H1 (cell line): ENCODE measurements around the gene SRXN1. TPM values are rescaled to one million over a fixed set of nuclear protein-coding genes. Genes with fewer than 3 reads are reported as not detected.

ENCODE experiments used
- CTCF ChIA-PET: fragments of 300-600 bp; sonication (Branson Sonifier 250); formaldehyde crosslinking; loops from one replicate; lab custom pipeline; 2021; ENCODE audit not compliant: partially characterized antibody; lab: Charles Lee
- POLR2A ChIA-PET: fragments of 300-600 bp; sonication (Branson Sonifier 250); formaldehyde crosslinking; loops from one replicate; lab custom pipeline; 2021; ENCODE audit warnings: inconsistent platforms; ENCODE audit not compliant: partially characterized antibody; lab: Charles Lee
- DNase-seq, 2 experiments: peaks; one replicate each; pipeline versions ENCODE4 v3.0.0 to v3.0.0-alpha.2; 2010 to 2022; ENCODE audit warnings: low spot score in 2 of 2, low read depth in 1 of 2, mixed read lengths in 1 of 2
- FAIRE-seq: peaks from 2 replicates; lab custom pipeline; 2011; peaks lifted over from hg19 to GRCh38; lab: Jason Lieb, UNC
- H2AFZ ChIP-seq: 2 replicates; pipeline ENCODE4 v1.8.1; 2012; ENCODE audit warnings: low read length, inconsistent platforms
- H2AK5ac ChIP-seq: 2 replicates; pipeline ENCODE4 v1.6.1; 2013; ENCODE audit warnings: low read depth, low read length
- H2BK120ac ChIP-seq: replicated peaks from 2 replicates; pipeline ENCODE3; 2013; ENCODE audit warnings: low read depth, low read length, inconsistent platforms
- H2BK12ac ChIP-seq: 2 replicates; pipeline ENCODE4 v1.6.1; 2013; ENCODE audit warnings: low read depth, low read length
- H2BK15ac ChIP-seq: 2 replicates; pipeline ENCODE4 v1.6.1; 2013; ENCODE audit warnings: low read length
- H2BK20ac ChIP-seq: 2 replicates; pipeline ENCODE4 v1.6.1; 2013; ENCODE audit warnings: low read length
- H2BK5ac ChIP-seq: 2 replicates; pipeline ENCODE4 v1.6.1; 2013; ENCODE audit warnings: low read depth, low read length
- H3K14ac ChIP-seq: 2 replicates; pipeline ENCODE4 v1.6.1; 2013; ENCODE audit warnings: inconsistent platforms; ENCODE audit not compliant: insufficient read length
- H3K18ac ChIP-seq: 2 replicates; pipeline ENCODE4 v1.6.1; 2013; ENCODE audit warnings: low read length; ENCODE audit errors: extremely low read depth
- H3K23ac ChIP-seq: 2 replicates; pipeline ENCODE4 v1.6.1; 2013; ENCODE audit warnings: inconsistent platforms; ENCODE audit not compliant: insufficient read length
- H3K23me2 ChIP-seq: 2 replicates; pipeline ENCODE4 v1.6.1; 2013; ENCODE audit warnings: low read depth, low read length
- H3K27ac ChIP-seq: 2 replicates; pipeline ENCODE4 v1.6.1; 2011; ENCODE audit warnings: low read depth, low read length, inconsistent platforms
- H3K27me3 ChIP-seq, 4 experiments: replicated peaks in 1 of 4; 1 replicate in 1 of 4; 2 replicates in 3 of 4; pipeline versions ENCODE4 v1.6.1 to v1.8.1; 2011 to 2013; ENCODE audit warnings: low read length in 3 of 4, mild to moderate bottlenecking in 3 of 4, inconsistent platforms in 2 of 4, mixed read lengths in 2 of 4, moderate library complexity in 1 of 4; ENCODE audit not compliant: control insufficient read depth in 3 of 4, insufficient read depth in 3 of 4; ENCODE audit errors: extremely low read depth in 1 of 4
- H3K36me3 ChIP-seq, 4 experiments: 2 replicates each; pipeline versions ENCODE4 v1.6.1 to v1.8.1; 2011 to 2013; ENCODE audit warnings: mild to moderate bottlenecking in 4 of 4, low read length in 3 of 4, moderate library complexity in 2 of 4, control low read depth in 1 of 4, inconsistent platforms in 1 of 4; ENCODE audit not compliant: insufficient read depth in 4 of 4, control insufficient read depth in 2 of 4
- H3K4ac ChIP-seq: replicated peaks from 2 replicates; pipeline ENCODE3; 2013; ENCODE audit warnings: low read length, low read depth, mixed read lengths, inconsistent platforms; ENCODE audit not compliant: insufficient read length
- H3K4me1 ChIP-seq, 4 experiments: replicated peaks in 1 of 4; 1 replicate in 1 of 4; 2 replicates in 3 of 4; pipeline versions ENCODE4 v1.6.1 to v1.8.1; 2011 to 2013; ENCODE audit warnings: low read length in 3 of 4, inconsistent platforms in 2 of 4, mixed read lengths in 1 of 4; ENCODE audit not compliant: insufficient read depth in 4 of 4, control insufficient read depth in 3 of 4
- H3K4me2 ChIP-seq, 2 experiments: 2 replicates each; pipeline versions ENCODE4 v1.6.1 to v1.8.1; 2011 to 2013; ENCODE audit warnings: low read depth in 2 of 2, low read length in 2 of 2, control low read depth in 1 of 2, inconsistent platforms in 1 of 2, mild to moderate bottlenecking in 1 of 2; ENCODE audit not compliant: insufficient read depth in 1 of 2
- H3K4me3 ChIP-seq, 4 experiments: fragments of 200-600, 300-600 bp in 1 of 4; sonication (generic), shearing (Covaris generic), sonication (Bioruptor Twin) in 1 of 4; 2 replicates each; pipeline versions ENCODE4 v1.5.1 to v1.8.1; 2011 to 2016; ENCODE audit warnings: low read length in 4 of 4, low read depth in 3 of 4, control low read depth in 2 of 4, inconsistent platforms in 2 of 4, mild to moderate bottlenecking in 2 of 4, mixed read lengths in 1 of 4, moderate library complexity in 1 of 4; ENCODE audit not compliant: insufficient read depth in 2 of 4; ENCODE audit errors: extremely low read depth in 1 of 4
- H3K56ac ChIP-seq: replicated peaks from 2 replicates; pipeline ENCODE3; 2013; ENCODE audit warnings: low read depth, mild to moderate bottlenecking, mixed read lengths, low read length, inconsistent platforms; ENCODE audit not compliant: insufficient read length
- H3K79me1 ChIP-seq: 2 replicates; pipeline ENCODE4 v1.6.1; 2013; ENCODE audit warnings: low read depth, low read length, control low read depth
- H3K79me2 ChIP-seq, 2 experiments: 2 replicates each; pipeline versions ENCODE4 v1.6.1 to v1.8.1; 2012 to 2013; ENCODE audit warnings: low read length in 2 of 2, mild to moderate bottlenecking in 2 of 2, inconsistent platforms in 1 of 2; ENCODE audit not compliant: insufficient read depth in 2 of 2, control insufficient read depth in 1 of 2
- H3K9ac ChIP-seq, 4 experiments: replicated peaks in 1 of 4; 1 replicate in 1 of 4; 2 replicates in 3 of 4; pipeline versions ENCODE4 v1.6.1 to v1.8.1; 2011 to 2013; ENCODE audit warnings: low read depth in 3 of 4, low read length in 3 of 4, control low read depth in 2 of 4, mild to moderate bottlenecking in 2 of 4, moderate library complexity in 2 of 4, inconsistent platforms in 1 of 4; ENCODE audit errors: extremely low read depth in 1 of 4
- H3K9me3 ChIP-seq, 2 experiments: 2 replicates each; pipeline versions ENCODE4 v1.6.1 to v1.8.1; 2012 to 2013; ENCODE audit warnings: mild to moderate bottlenecking in 2 of 2, moderate library complexity in 2 of 2, control low read depth in 1 of 2, inconsistent platforms in 1 of 2, low read depth in 1 of 2, low read length in 1 of 2, mixed read lengths in 1 of 2; ENCODE audit not compliant: insufficient read depth in 2 of 2
- H4K20me1 ChIP-seq, 2 experiments: replicated peaks in 1 of 2; 2 replicates each; pipeline versions ENCODE3 to v1.8.1; 2011 to 2013; ENCODE audit warnings: inconsistent platforms in 2 of 2, low read length in 2 of 2, mild to moderate bottlenecking in 1 of 2; ENCODE audit not compliant: insufficient read depth in 2 of 2, control insufficient read depth in 1 of 2
- H4K5ac ChIP-seq: 2 replicates; pipeline ENCODE4 v1.6.1; 2013; ENCODE audit warnings: low read length, low read depth, mixed read lengths, inconsistent platforms; ENCODE audit not compliant: insufficient read length
- H4K8ac ChIP-seq: 2 replicates; pipeline ENCODE4 v1.8.0; 2013; ENCODE audit warnings: mild to moderate bottlenecking, moderate library complexity, low read length, inconsistent platforms; ENCODE audit not compliant: insufficient read depth; ENCODE audit errors: extremely low read depth
- H4K91ac ChIP-seq: replicated peaks from 2 replicates; pipeline ENCODE3; 2013; ENCODE audit warnings: low read length, mixed read lengths, inconsistent platforms; ENCODE audit not compliant: insufficient read length
- CBX8 ChIP-seq: fragments of 300-800, 300-1000 bp; sonication (generic); IDR thresholded peaks from 2 replicates; pipeline ENCODE4 v1.7.1; 2016; ENCODE audit warnings: low read depth, low read length, borderline replicate concordance
- EGR1 ChIP-seq: IDR thresholded peaks from 2 replicates; pipeline ENCODE4 v1.6.1; 2011; ENCODE audit warnings: low read depth, low read length, borderline replicate concordance
- FOSL1 ChIP-seq: IDR thresholded peaks from 2 replicates; pipeline ENCODE4 v1.6.1; 2011; ENCODE audit warnings: mild to moderate bottlenecking, low read depth, low read length, moderate library complexity; ENCODE audit not compliant: insufficient read depth
- HDAC2 ChIP-seq, 2 experiments: fragments of 300-600 bp in 1 of 2; sonication (generic) in 1 of 2; IDR thresholded peaks; 2 replicates each; pipeline ENCODE4 v1.6.1; 2011 to 2012; ENCODE audit warnings: low read depth in 2 of 2, low read length in 2 of 2, mild to moderate bottlenecking in 2 of 2, moderate library complexity in 2 of 2, borderline replicate concordance in 1 of 2, inconsistent platforms in 1 of 2
- HDAC6 ChIP-seq: IDR thresholded peaks from one replicate; pipeline ENCODE4 v1.7.1; 2012; ENCODE audit warnings: low read depth, mild to moderate bottlenecking, inconsistent platforms, low read length, moderate library complexity
- NRF1 ChIP-seq: IDR thresholded peaks from 2 replicates; pipeline ENCODE4 v1.6.1; 2011; ENCODE audit warnings: mild to moderate bottlenecking, low read depth, low read length, improper control_type of control experiment
- PHF8 ChIP-seq: fragments of 200-600 bp; sonication (generic); conservative IDR thresholded peaks from 2 replicates; pipeline ENCODE4 v1.7.1; 2012; ENCODE audit warnings: low read depth, mild to moderate bottlenecking, inconsistent platforms, low read length, moderate library complexity
- SAP30 ChIP-seq: fragments of 300-600 bp; sonication (generic); IDR thresholded peaks from 2 replicates; pipeline ENCODE4 v1.7.1; 2012; ENCODE audit warnings: low read length, moderate library complexity, mild to moderate bottlenecking, inconsistent platforms; ENCODE audit not compliant: insufficient read depth, insufficient replicate concordance
- SP2 ChIP-seq: IDR thresholded peaks from 2 replicates; pipeline ENCODE4 v1.6.1; 2012; ENCODE audit warnings: mild to moderate bottlenecking, low read length, inconsistent platforms
- SP4 ChIP-seq: IDR thresholded peaks from 2 replicates; pipeline ENCODE4 v1.6.1; 2012; ENCODE audit warnings: low read length, inconsistent platforms
- SRF ChIP-seq: IDR thresholded peaks from 2 replicates; pipeline ENCODE4 v1.6.1; 2011; ENCODE audit warnings: mild to moderate bottlenecking, low read depth, low read length, moderate library complexity
- TAF1 ChIP-seq: IDR thresholded peaks from 2 replicates; pipeline ENCODE4 v1.6.1; 2011; ENCODE audit warnings: mild to moderate bottlenecking, low read depth, low read length
- TAF7 ChIP-seq: optimal IDR thresholded peaks from 2 replicates; pipeline ENCODE3; 2011; ENCODE audit warnings: low read depth, mild to moderate bottlenecking, inconsistent platforms, low read length, moderate library complexity, borderline replicate concordance
- TBP ChIP-seq: IDR thresholded peaks from 2 replicates; pipeline ENCODE4 v1.6.1; 2011; ENCODE audit warnings: low read depth, low read length, improper control_type of control experiment
- WGBS, 2 experiments: shearing (Covaris generic) in 1 of 2; methylation state at CpG; one replicate each; pipeline versions ENCODE4 v1.1.6 to v1.1.7; 2013 to 2015; ENCODE audit warnings: low lambda C conversion rate in 2 of 2, mixed read lengths in 2 of 2, inconsistent platforms in 1 of 2, low coverage in 1 of 2, missing lambda C conversion rate in 1 of 2; ENCODE audit not compliant: insufficient replicate concordance in 2 of 2, insufficient coverage in 1 of 2, insufficient read length in 1 of 2; ENCODE audit errors: extremely low coverage in 1 of 2, missing lambda C conversion rate in 1 of 2; 5-methylcytosine and 5-hydroxymethylcytosine counted together
- polyA plus RNA-seq, 7 experiments: library from polyadenylated mRNA; depleted of rRNA in 3 of 7; stranded (reverse) in 5 of 7; unstranded in 2 of 7; fragments of >200 nt in 5 of 7; fragments of 200-250 nt in 2 of 7; gene quantifications; 1 replicate in 5 of 7; 2 replicates in 1 of 7; 4 replicates in 1 of 7; pipeline versions ENCODE4 v1.2.1 to v1.2.3, GENCODE V29; 2011 to 2013; ENCODE audit warnings: missing spikeins in 2 of 7, mixed read lengths in 2 of 7
- total RNA-seq: library from RNA; stranded (reverse); fragmentation: NEBNext Ultra II Directional; extraction: Animal tissue kit (Norgen Biotek cat#: 25700); gene quantifications from 2 replicates; pipeline ENCODE4 v1.2.1, GENCODE V29; 2021
- TF ChIP-seq, protein P1 (sequence below): IDR thresholded peaks from 2 replicates; pipeline ENCODE4 v1.6.1; 2012; ENCODE audit warnings: inconsistent platforms

Gene SRXN1
- total and polyA plus RNA-seq, 2 of the 8 experiments (the other 6 are each of a cell fraction or from before 2014, with no cell fraction given) = 12.2 to 15.8 TPM

DNA sequence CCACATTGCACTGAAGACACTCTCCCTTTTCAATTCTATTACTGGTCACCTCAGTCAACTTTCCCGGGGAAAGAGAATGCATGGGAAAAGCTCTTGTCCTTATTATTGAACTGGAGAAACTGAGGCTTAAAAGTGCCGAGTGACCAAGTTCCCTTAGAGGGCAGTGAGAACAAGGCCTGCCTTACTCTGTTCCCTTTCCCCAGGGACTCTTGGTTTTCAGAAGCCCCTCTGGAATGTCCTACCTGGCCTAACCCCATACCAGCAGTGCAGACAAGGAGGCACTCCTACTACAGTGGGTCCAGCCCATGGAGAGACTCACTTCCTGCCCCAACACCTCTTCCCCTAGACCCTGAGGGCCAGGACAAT lies 6.1 kb downstream of the SRXN1 start:
- no peak overlapping the region for H3K23ac ChIP-seq
- no peak overlapping the region for H2AFZ ChIP-seq
- no peaks in the 10 kb centered on the region for H3K23me2 ChIP-seq
- no peak overlapping the region for H3K56ac ChIP-seq
- H3K36me3 ChIP-seq = peaks cover 7 to 16% (median 15%) of the 10 kb centered on the region in 4 experiments; a peak in 7 of 8 replicates
- no peak overlapping the region for H2BK5ac ChIP-seq
- H3K79me2 ChIP-seq = no peaks in the 10 kb centered on the region
- ChIA-PET CTCF (interaction anchor here (0.8 to 11.0 kb wide), 17 partner anchors 16 to 148 kb away, joined by 3 to 157 read pairs (median 7); partner anchors contain the start of gene SCRT2), POLR2A (no interaction called here)
- H3K27me3 ChIP-seq = no peaks in the 10 kb centered on the region
- H3K9ac ChIP-seq = no peak overlapping the region
- no peaks in the 10 kb centered on the region for H3K9me3 ChIP-seq
- peaks cover 0 to 5% (median 1%) of the 10 kb centered on the region in 4 experiments; a peak in 4 of 7 replicates for H3K4me1 ChIP-seq
- H2BK12ac ChIP-seq = no peak overlapping the region
- no peak overlapping the region for H3K18ac ChIP-seq
- no peak overlapping the region for H2BK20ac ChIP-seq
- H4K91ac ChIP-seq = no peak overlapping the region
- FAIRE-seq = no peak
- WGBS, 2 experiments = 90% methylated on average over 2 of the region's 2 CpGs; no CpG with 5 or more reads in 1 of the 2 experiments
- peaks cover 0 to 4% of the 10 kb centered on the region in 2 experiments for H4K20me1 ChIP-seq
- no peak overlapping the region for H4K8ac ChIP-seq
- no peak overlapping the region for H3K27ac ChIP-seq
- H3K4me2 ChIP-seq = no peak overlapping the region
- H2BK120ac ChIP-seq = no peak overlapping the region
- no peak overlapping the region for H2AK5ac ChIP-seq
- no peak overlapping the region for H3K4me3 ChIP-seq
- H3K79me1 ChIP-seq = no peaks in the 10 kb centered on the region
- H4K5ac ChIP-seq = no peak overlapping the region
- no peak overlapping the region for H3K14ac ChIP-seq
- no peak for DNase-seq
- H3K4ac ChIP-seq = no peak overlapping the region
- no peak overlapping the region for H2BK15ac ChIP-seq
- TF ChIP-seq NRF1 (no peak), EGR1 (no peak), TAF1 (no peak), HDAC2 (IDR thresholded peaks at IDR 0.05; ENCODE audit: borderline replicate concordance in 1 of 2, low read depth in 2 of 2, low read length in 2 of 2) (no peak), TBP (no peak), TAF7 (no peak), SP2 (no peak), CBX8 (no peak), HDAC6 (no peak), FOSL1 (no peak), SAP30 (no peak), SP4 (no peak), SRF (no peak), PHF8 (no peak)
- TF ChIP-seq, protein P1, sequence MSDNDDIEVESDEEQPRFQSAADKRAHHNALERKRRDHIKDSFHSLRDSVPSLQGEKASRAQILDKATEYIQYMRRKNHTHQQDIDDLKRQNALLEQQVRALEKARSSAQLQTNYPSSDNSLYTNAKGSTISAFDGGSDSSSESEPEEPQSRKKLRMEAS = no peak
